ENCODE data around the gene MSANTD3.
"Not testable (repeated sequence)": the region's sequence is repeated elsewhere in the genome, so short reads cannot be mapped to it uniquely, and the experiment has no call there.

The MSANTD3 gene

DNA sequence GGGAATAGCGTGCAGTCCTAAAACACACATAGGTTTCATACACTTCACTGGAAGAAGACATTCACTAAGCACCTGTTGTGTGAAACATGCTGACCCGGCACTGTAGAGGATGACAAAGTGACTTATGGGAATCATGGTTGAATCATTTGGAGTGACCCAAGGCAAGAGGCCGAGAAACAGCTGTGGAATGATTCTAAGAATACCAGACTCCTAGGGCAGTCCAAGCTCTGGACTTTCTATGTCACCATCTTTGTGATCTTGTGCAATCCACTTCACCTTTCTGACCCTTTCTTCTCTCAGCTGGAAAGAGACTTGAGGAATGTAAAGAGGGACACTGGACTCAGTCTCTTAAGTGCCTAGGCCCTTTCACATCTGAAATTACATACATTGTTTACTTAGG is 13.1 kb downstream of the MSANTD3 start:
- DNase-seq = no peak
- TF ChIP-seq GATA1 (IDR thresholded peaks at IDR 0.05; ENCODE audit: low read depth, low read length) (no peak), POLR2A (IDR thresholded peaks at IDR 0.05; ENCODE audit: low read length) (no peak)

DNA sequence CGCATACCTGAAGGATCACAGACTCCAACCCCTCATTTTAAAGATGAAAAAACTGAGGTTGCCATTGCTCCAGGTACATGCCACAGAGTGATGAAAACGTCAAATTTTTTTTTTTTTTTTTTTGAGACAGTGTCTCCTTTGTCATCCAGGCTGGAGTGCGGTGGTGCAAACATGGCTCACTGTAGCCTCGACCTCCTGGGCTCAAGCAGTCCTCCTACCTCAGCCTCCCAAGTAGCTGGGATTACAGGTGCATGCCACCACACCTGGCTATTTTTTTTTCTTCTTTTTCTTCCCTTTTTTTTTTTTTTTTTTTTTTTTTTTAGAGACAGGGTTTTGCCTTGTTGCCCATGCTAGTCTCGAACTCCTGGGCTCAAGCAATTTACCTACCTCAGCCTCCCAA is 13.5 kb downstream of the MSANTD3 start:
- not testable (repeated sequence) for DNase-seq

DNA sequence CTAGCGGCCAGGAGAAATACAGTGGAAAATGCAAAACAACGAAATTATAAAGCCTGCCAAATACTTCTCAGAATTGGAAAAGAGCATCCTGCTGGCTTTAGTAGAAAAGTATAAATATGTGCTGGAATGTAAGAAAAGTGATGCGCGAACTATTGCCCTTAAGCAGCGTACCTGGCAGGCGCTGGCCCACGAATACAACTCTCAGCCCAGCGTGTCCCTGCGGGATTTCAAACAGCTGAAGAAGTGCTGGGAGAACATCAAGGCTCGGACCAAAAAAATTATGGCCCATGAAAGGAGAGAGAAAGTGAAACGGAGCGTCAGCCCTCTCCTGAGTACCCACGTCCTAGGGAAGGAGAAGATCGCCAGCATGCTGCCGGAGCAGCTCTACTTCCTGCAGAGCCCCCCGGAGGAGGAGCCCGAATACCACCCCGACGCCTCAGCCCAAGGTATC is 15.0 kb downstream of the MSANTD3 start:
- DNase-seq = no peak
- TF ChIP-seq GATA1 (IDR thresholded peaks at IDR 0.05; ENCODE audit: low read depth, low read length) (no peak), POLR2A (IDR thresholded peaks at IDR 0.05; ENCODE audit: low read length) (no peak)

DNA sequence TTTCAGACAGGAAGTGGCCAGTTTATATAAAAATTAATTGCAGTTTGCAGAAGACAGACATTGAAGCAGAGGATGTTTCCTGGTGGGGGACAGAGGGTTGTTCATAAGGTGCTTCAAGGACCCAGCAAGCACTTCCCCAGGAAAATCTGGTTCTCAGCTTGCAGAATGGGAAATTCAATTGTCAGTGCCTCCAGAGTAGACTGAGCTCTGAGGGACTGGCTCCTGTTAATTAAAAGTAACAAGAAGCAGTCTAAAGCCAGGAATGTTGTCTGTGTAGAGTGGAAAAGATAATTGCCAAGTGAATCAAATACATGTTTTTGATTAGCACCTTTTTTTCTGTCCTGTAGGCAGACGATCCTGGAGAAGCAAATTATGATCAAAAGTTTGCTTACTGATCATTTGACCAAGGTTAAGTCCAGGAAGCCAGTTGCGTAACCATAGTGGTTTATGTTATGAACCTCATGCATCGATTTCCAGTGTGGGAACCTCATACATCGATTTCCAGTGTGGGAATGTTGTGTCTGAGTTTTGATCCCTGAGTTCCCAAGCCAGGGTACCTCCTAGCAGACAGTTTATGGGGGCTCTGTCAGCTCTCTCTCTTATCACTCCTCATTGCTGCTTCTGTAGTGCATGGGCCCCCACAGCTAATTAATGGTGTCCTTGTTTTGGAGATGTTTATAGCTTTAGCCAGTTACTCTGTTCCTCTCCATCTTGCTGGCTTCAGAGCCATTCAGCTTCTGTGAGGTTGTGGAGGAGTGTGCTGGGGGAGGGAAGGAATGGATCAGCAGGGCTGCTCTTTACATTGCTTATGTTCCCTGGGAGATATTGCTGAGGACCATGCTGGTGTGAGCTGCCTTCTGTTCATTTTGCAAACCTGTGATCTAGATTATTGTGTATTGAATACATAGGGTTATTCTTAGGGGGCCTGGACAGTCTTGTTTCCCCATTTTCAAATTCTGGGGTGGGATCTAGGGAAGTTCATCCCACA is 17.1 kb downstream of the MSANTD3 start:
- TF ChIP-seq POLR2A (IDR thresholded peaks at IDR 0.05; ENCODE audit: low read length) (no peak), GATA1 (IDR thresholded peaks at IDR 0.05; ENCODE audit: low read depth, low read length) (no peak)
- DNase-seq = no peak

DNA sequence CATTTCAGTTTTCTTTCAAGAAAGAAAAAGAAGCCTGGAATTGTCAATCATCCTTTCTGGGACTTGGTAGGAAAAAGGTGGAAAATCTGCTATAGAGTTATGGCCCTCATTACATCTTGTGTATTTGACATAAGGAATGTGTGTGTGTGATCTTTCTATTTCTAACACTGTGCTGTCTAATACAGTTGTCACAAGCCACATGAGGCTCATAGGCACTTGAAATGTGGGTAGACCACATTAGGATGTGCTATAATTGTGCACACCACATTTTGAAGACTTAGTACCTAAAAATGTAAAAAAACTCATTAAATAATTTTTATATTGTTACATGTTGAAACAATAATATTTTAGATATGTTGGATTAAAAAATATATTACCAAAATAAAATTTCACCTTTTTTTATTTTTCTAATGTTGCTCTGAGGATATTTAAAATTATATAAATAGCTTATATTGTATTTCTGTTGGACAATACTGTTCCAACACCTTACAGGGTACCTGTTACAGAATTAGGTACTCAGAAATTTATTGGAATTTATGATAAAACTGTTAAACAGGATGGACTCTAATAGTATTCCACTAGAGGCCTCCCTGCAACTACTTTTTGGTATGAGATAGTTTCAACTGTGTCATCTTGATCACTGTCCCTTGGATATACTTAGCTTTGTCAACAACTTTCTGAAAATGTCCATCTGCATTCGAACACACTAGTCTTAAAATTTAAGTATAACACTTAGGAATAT is 18.4 kb downstream of the MSANTD3 start:
- TF ChIP-seq GATA1 (IDR thresholded peaks at IDR 0.05; ENCODE audit: low read depth, low read length) (no peak), POLR2A (IDR thresholded peaks at IDR 0.05; ENCODE audit: low read length) (no peak)
- no peak for DNase-seq

DNA sequence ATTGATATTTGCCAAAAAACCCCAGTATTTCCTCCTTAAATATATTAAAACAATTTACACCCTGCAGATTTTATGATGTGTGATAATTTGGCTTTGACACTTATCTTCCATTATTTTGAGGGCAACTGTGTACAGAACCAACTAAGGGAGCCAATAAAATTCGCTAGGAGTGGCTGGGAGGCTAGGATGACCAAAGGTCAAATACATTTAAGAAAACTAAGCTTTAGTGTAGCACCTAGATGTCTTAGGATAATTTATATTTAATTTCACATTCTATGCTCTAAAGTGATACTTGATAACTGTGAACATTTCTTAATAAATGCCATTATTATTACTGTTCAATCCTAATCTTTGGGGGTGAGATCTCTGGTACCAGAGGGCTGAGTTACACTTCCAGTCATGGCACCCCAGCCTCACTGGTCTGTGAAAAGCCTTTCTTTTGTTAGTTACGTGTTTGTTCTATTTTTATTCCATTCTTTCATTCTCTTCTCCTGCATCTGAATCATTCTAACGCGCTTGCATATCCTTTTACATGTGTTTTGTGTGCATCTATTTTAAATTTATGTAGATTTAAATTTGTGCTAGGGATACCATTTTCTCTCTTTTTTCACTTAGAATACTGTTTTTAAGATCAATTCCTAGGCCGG is 19.1 kb downstream of the MSANTD3 start:
- DNase-seq = no peak
- TF ChIP-seq POLR2A (IDR thresholded peaks at IDR 0.05; ENCODE audit: low read length) = no peak
- TF ChIP-seq GATA1 (IDR thresholded peaks at IDR 0.05; ENCODE audit: low read depth, low read length) = no peak

DNA sequence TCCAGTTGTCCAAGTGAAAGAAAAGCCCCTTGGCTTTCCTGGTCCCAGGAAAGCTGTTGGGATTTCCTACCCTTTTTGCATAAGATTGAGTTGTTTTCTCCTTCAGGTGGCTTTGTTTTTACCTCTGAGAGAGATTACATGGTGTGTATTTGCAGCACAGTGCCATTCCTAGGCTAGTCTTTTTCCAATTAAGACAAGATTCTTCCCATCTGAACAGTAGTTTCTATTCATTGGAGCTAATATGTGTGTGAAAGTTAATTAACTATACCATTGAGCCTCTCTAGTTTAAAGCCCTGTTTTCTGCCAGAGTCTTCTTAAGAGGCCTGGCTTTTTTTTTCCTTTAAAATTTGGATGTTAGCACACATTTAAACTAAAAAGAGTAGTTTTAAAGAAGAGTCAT is 20.1 kb downstream of the MSANTD3 start:
- no peak for TF ChIP-seq GATA1 (IDR thresholded peaks at IDR 0.05; ENCODE audit: low read depth, low read length)
- no peak for TF ChIP-seq POLR2A (IDR thresholded peaks at IDR 0.05; ENCODE audit: low read length)
- DNase-seq = no peak

DNA sequence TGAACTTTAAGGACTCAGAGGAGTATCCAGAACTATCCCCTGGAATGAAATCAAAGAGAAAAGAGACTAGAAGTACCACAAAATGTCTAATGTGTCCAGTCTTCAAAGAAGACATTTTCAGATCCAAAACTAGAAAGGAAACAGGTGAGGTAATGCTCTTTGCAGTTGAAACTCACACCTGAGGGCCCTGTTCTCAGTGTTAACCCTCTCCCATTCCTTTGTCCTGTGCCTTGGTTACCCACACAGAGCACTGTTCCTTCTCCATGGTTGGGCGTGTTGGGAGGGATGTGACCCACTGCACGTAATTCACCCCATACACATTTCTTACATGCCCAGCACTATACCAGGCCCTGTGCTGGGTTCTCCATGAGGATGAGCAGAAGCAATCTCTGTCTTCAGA is 21.3 kb downstream of the MSANTD3 start:
- DNase-seq = no peak
- TF ChIP-seq GATA1 (IDR thresholded peaks at IDR 0.05; ENCODE audit: low read depth, low read length) (no peak), POLR2A (IDR thresholded peaks at IDR 0.05; ENCODE audit: low read length) (no peak)

DNA sequence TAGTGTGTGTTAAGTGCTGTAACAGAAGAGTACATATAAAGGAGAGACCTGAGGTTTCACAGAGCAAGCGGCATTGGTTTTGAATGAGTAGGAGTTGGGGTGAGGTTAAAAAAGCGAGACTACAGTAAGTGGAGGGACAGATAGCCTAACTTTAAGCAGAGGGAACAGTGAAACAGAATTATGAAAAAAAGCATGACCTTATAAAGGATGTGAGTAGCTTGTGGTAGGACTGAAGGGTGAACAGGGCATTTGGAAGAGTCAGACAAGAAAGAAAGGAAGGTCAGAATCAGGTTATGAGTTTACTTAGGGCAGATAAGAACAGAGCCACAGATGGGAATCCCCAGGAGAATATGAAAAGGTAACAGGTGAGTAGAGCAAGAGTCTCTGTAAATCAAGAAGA is 22.5 kb downstream of the MSANTD3 start:
- TF ChIP-seq POLR2A (IDR thresholded peaks at IDR 0.05; ENCODE audit: low read length) (no peak), GATA1 (IDR thresholded peaks at IDR 0.05; ENCODE audit: low read depth, low read length) (no peak)
- no peak for DNase-seq

DNA sequence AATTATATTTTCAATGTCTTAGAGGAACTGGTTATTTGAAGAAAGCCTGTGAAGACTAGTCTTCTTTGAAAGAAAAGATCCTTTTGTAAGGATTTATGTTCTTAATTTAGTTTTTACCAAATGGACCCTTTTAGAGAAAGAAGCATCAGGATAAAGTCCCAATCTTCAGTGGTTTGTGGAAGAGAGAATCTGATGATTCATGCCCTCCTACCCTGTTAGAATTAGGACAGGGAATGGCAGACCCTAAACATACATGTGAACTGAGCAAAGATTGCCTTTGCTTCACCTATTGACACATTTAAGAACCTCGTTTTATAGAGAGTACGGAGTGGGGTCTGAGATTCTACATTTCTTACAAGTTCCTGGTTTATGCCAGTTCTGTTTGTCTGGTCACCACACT is 26.0 kb downstream of the MSANTD3 start:
- no peak for TF ChIP-seq POLR2A (IDR thresholded peaks at IDR 0.05; ENCODE audit: low read length)
- no peak for TF ChIP-seq GATA1 (IDR thresholded peaks at IDR 0.05; ENCODE audit: low read depth, low read length)
- no peak for DNase-seq

DNA sequence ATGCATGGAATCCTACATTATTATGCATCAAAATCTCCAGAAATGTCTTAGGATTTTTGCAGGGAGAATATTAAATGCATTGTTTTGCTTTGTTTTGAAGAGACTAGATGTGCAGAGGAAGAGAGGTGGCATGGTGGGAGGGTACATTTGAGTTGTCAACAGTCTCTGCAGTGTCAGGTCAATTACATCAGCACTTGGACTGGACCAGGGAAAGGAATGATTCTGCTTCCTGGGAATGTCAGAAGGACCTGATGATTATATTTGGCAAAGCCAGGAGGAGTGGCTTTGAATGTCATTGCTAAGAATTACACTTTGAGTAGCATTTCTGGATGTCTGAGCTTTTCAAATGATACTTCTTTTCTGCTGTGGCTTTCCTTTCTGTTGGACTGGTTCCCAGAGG is 28.5 kb downstream of the MSANTD3 start:
- TF ChIP-seq GATA1 (IDR thresholded peaks at IDR 0.05; ENCODE audit: low read depth, low read length) (no peak), POLR2A (IDR thresholded peaks at IDR 0.05; ENCODE audit: low read length) (no peak)
- no peak for DNase-seq

DNA sequence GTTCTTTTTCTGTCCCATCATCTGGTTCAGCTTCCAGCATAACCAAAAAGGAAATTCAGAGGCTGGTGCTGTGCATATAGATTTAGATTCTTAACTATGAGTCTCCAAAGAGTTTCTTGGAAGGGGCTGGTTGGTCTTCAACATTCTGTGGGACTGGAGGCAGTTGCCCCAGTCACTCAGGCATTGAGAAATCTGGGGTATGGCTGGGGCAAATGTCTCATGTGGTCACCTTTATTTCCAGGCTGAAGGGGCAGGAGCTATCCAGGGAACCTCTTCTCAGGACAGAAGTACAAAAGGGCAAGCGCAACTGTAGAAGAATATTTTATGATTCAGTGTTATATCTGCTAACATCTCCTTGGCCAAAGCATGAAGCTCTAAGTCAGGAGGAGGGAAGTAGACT is 30.6 kb downstream of the MSANTD3 start:
- no peak for TF ChIP-seq POLR2A (IDR thresholded peaks at IDR 0.05; ENCODE audit: low read length)
- TF ChIP-seq GATA1 (IDR thresholded peaks at IDR 0.05; ENCODE audit: low read depth, low read length) = no peak

DNA sequence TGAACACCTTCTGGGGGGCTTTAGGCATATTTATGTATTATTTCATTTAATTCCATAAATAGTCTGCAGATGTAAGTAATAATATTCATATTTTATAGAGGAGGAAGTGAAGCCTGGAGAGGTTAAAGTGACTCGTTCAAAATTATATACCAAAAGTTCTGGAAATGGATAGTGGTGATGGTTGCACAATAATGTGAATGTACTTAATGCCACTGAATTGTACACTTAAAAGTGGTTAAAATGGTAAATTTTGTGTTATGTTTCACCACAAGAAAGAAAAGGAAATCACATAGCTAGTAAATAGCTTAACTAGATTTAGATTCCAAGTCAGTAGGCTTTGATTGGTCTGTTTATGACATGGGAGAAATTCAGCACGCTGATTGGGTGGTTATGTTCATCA is 33.0 kb downstream of the MSANTD3 start:
- DNase-seq = no peak
- TF ChIP-seq GATA1 (IDR thresholded peaks at IDR 0.05; ENCODE audit: low read depth, low read length) (no peak), POLR2A (IDR thresholded peaks at IDR 0.05; ENCODE audit: low read length) (no peak)

More for the DNA sequence above, 30.6 kb downstream of the MSANTD3 start:
- DNase-seq = no peak

DNA sequence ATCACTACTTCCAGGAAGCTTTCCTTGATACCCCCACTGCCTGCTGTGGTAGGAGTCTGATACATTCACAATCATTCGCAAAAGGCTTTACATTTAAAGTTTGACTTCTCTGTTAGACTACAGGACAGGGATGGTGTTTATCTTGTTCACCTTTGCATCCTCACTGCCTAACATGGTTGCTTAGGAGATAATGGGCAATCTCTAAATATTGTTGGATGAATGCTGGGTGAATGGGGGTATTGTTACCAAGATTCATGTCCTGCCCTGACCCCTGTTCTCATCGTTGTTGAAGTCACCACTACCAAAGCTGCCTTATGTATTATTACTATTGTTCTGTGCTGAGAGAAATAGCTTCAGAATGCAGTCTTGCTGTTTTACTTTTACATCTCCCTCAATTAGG is 38.3 kb downstream of the MSANTD3 start:
- DNase-seq = no peak
- TF ChIP-seq POLR2A (IDR thresholded peaks at IDR 0.05; ENCODE audit: low read length) = no peak
- no peak for TF ChIP-seq GATA1 (IDR thresholded peaks at IDR 0.05; ENCODE audit: low read depth, low read length)

Measured in erythroblast (primary cell).